Bronchial smooth muscle cell (primary cell): Measurements from ENCODE around the gene NECTIN1. TPM values are rescaled to one million over a fixed set of nuclear protein-coding genes. Genes with fewer than 3 reads are reported as not detected.

Experiments used
- total RNA-seq: library from RNA; depleted of rRNA; stranded (reverse); fragments of >200 nt; gene quantifications from 2 replicates; pipeline ENCODE4 v1.2.1, GENCODE V29; 2014

The NECTIN1 gene
- total RNA-seq, result 1.6 and 2.8 TPM in 2 replicates

GRCh38 chr11:119728651-119729580 lies at the start of gene NECTIN1:
Gene NECTIN1, minus strand, starts transcription at chr11:119729200. Its CDS starts 647 bp downstream, at chr11:119728553.

